Testis (tissue), 5 donors: ENCODE results near the gene PTTG2. TPM values are rescaled to one million over a fixed set of nuclear protein-coding genes. Genes with fewer than 3 reads are reported as not detected.
"Not testable (repeated sequence)": the region's sequence is repeated elsewhere in the genome, so short reads cannot be mapped to it uniquely, and the experiment has no call there.

ENCODE experiments used
- DNase-seq: peaks from one replicate; pipeline ENCODE4 v3.0.0-alpha.2; 2019
- H3K27ac ChIP-seq, 2 donors: fragments of 200-600 bp; sonication (generic); one replicate each; pipeline ENCODE4 v1.5.1; 2019
- H3K27me3 ChIP-seq: fragments of 200-600 bp; sonication (generic); one replicate; pipeline ENCODE4 v1.5.1; 2019
- H3K36me3 ChIP-seq: fragments of 200-600 bp; sonication (generic); one replicate; pipeline ENCODE4 v1.5.1; 2017; ENCODE audit warnings: low read depth; ENCODE audit errors: missing control alignments
- H3K4me1 ChIP-seq: fragments of 200-600 bp; sonication (generic); one replicate; pipeline ENCODE4 v1.5.1; 2019
- H3K4me3 ChIP-seq, 2 donors: fragments of 200-600 bp; sonication (generic); one replicate each; pipeline ENCODE4 v1.5.1; 2017 to 2019
- H3K9me3 ChIP-seq: fragments of 200-600 bp; sonication (generic); one replicate; pipeline ENCODE4 v1.5.1; 2017
- POLR2A ChIP-seq: fragments of 450-650 bp; IDR thresholded peaks from one replicate; pipeline ENCODE4 v1.6.1; 2017; ENCODE audit warnings: antibody characterized with exemption, mild to moderate bottlenecking, moderate library complexity
- WGBS, 2 donors: methylation state at CpG; one replicate each; pipeline ENCODE4 v1.1.5; 2018; 5-methylcytosine and 5-hydroxymethylcytosine counted together
- intact Hi-C: fragments of 100-400 bp; cut with DNase I; formaldehyde crosslinking; loops from one replicate; pipeline ENCODE4 v1.15.1; 2023; ENCODE audit warnings: low total_unique reads
- long read RNA-seq, 2 donors: transcript quantifications; one replicate each; lab custom pipeline, GENCODE V29; 2026
- polyA plus RNA-seq: library from polyadenylated mRNA; stranded (reverse); fragments of 350-450 nt; fragmentation: Illumina TruSeq; extraction: RNeasy Lipid Tissue Mini Kit (QIAGEN cat#74804); gene quantifications from one replicate; pipeline ENCODE4 v1.2.3, GENCODE V29; 2014; ENCODE audit warnings: low read depth, low replicate concordance; ENCODE audit not compliant: insufficient read depth
- total RNA-seq, 2 donors: library from RNA; depleted of rRNA; stranded (reverse); fragments of >200 nt; gene quantifications; one replicate each; pipeline ENCODE4 v1.2.3, GENCODE V29; 2016
- TF ChIP-seq, protein P1 (sequence below), 3 experiments: fragments of 450-650 bp in 2 of 3; fragments of 200-600 bp in 1 of 3; sonication (generic) in 1 of 3; IDR thresholded peaks; one replicate each; pipeline ENCODE4 v1.5.1; 2016 to 2019; ENCODE audit warnings: antibody characterized with exemption in 3 of 3, mild to moderate bottlenecking in 2 of 3, moderate library complexity in 1 of 3

The PTTG2 gene
- total RNA-seq (under 1 TPM in 1 of 2 donors, not detected in 1; 0.50 TPM), polyA plus RNA-seq (not detected)
- long read RNA-seq, donor 1 = 0 reads
- long read RNA-seq, donor 2 = 0 reads

DNA sequence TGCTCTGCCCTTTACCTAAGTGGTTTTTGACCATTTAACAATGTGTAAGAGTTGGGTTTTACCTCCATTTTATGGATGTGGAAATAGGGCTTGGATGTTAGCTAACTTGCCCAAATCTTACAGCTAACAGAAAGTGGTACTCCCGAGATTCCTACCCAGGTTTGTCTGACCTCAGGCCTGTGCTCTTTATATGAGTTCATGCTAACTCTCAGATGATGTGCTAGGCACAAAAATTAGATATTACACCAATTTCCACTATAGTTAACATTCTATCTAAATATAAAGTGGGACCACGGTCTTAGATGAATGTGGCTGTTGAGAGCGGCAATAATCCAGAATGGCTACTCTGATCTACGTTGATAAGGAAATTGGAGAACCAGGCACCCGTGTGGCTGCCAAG lies at the start of gene PTTG2:
Gene PTTG2, plus strand, starts transcription at position 301 of the 400 bp plus-strand sequence. Its CDS starts 37 bp downstream, at position 338.
- DNase-seq = no peak
- no peak within 1 kb of the TSS for H3K27ac ChIP-seq
- H3K9me3 ChIP-seq = no peaks in the 10 kb centered on the region
- no peaks in the 10 kb centered on the region for H3K4me1 ChIP-seq
- H3K4me3 ChIP-seq = no peak within 1 kb of the TSS
- H3K27me3 ChIP-seq = no peaks in the 10 kb centered on the region
- TF ChIP-seq, protein P1, sequence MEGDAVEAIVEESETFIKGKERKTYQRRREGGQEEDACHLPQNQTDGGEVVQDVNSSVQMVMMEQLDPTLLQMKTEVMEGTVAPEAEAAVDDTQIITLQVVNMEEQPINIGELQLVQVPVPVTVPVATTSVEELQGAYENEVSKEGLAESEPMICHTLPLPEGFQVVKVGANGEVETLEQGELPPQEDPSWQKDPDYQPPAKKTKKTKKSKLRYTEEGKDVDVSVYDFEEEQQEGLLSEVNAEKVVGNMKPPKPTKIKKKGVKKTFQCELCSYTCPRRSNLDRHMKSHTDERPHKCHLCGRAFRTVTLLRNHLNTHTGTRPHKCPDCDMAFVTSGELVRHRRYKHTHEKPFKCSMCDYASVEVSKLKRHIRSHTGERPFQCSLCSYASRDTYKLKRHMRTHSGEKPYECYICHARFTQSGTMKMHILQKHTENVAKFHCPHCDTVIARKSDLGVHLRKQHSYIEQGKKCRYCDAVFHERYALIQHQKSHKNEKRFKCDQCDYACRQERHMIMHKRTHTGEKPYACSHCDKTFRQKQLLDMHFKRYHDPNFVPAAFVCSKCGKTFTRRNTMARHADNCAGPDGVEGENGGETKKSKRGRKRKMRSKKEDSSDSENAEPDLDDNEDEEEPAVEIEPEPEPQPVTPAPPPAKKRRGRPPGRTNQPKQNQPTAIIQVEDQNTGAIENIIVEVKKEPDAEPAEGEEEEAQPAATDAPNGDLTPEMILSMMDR (IDR thresholded peaks at IDR 0.05) = no peak
- no peak for TF ChIP-seq POLR2A
- intact Hi-C loops = no loop called here
- no peaks in the 10 kb centered on the region for H3K36me3 ChIP-seq
- WGBS, 2 donors = 89 to 96% methylated on average over 5 of the region's 5 CpGs

DNA sequence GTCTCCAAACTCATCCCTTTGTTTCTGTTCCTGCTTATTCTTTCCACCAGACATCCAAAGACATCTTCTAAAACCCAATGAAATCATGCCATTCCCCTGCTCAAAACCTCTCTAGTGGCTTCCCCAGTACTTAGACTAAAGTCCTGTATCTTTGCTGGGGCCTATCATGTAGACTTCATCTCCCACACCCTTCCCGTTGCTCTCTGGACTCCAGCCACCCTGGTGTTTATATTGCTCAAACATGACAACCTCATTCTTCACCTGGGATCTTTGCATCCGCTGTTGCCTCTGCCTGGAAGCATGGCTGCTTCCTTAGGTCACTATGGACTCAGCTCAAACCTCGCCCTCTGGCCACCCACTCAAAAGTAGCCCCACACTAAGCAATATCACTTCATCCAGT lies 45.7 kb upstream of the PTTG2 start:
- TF ChIP-seq POLR2A = no peak
- TF ChIP-seq, protein P1 (IDR thresholded peaks at IDR 0.05) = no peak
- WGBS, 2 donors = 89 to 93% methylated on average over 3 of the region's 3 CpGs
- intact Hi-C loops = no loop called here

DNA sequence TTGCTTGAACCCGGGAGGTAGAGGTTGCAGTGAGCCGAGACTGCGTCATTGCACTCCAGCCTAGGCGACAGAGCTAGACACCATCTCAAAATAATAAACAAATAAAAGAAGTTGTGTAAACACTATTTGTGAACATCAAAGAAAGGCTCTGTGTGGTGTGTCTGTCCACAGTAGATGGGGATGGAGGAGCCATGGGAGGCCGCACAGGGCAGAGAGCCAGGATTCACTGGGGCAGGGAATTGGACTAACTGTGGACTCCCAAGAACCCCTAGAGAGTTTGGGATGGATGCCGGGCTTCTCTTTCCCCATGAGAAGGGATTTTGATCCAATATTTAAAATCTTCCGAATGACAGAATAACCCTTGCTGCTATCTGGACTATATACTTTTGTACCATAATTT lies 42.8 kb upstream of the PTTG2 start:
- no peaks in the 10 kb centered on the region for H3K36me3 ChIP-seq
- no peaks in the 10 kb centered on the region for H3K4me1 ChIP-seq
- no peak overlapping the region for H3K27ac ChIP-seq
- WGBS, 2 donors = 86 to 94% methylated on average over 7 of the region's 7 CpGs
- intact Hi-C loops = no loop called here
- H3K27me3 ChIP-seq = no peaks in the 10 kb centered on the region
- no peaks in the 10 kb centered on the region for H3K9me3 ChIP-seq
- TF ChIP-seq POLR2A = no peak
- TF ChIP-seq, protein P1 (IDR thresholded peaks at IDR 0.05) = no peak
- no peak overlapping the region for H3K4me3 ChIP-seq
- no peak for DNase-seq

More for the DNA sequence above, 45.7 kb upstream of the PTTG2 start:
- H3K9me3 ChIP-seq = no peaks in the 10 kb centered on the region
- H3K27me3 ChIP-seq = no peaks in the 10 kb centered on the region
- H3K4me3 ChIP-seq = no peak overlapping the region
- H3K4me1 ChIP-seq = no peaks in the 10 kb centered on the region
- H3K36me3 ChIP-seq = no peaks in the 10 kb centered on the region
- no peak overlapping the region for H3K27ac ChIP-seq
- DNase-seq = no peak

DNA sequence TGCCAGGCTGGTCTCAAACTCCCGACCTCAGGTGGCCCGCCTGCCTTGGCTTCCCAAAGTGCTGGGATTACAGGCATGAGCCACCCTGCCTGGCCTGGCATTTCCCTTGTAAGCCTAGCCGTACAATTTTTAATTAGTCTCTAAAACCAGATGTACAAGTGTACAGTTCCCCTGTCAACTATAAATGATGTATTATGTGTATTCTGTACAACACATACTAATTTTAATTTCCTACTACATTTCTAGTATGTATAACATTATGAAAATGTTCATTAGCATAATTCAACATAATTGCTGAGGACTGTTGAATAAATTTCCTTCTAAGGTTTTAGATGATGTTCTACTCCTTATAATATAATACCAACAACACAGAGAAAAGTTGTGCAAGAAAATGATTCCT lies 41.5 kb upstream of the PTTG2 start:
- H3K27ac ChIP-seq = no peak overlapping the region
- no peaks in the 10 kb centered on the region for H3K4me1 ChIP-seq
- intact Hi-C loops = no loop called here
- 90 to 95% methylated on average over 3 of the region's 3 CpGs for WGBS, 2 donors
- no peaks in the 10 kb centered on the region for H3K9me3 ChIP-seq
- TF ChIP-seq POLR2A = no peak
- TF ChIP-seq, protein P1 (IDR thresholded peaks at IDR 0.05) = no peak
- no peaks in the 10 kb centered on the region for H3K36me3 ChIP-seq
- no peak overlapping the region for H3K4me3 ChIP-seq
- no peaks in the 10 kb centered on the region for H3K27me3 ChIP-seq
- DNase-seq = no peak

DNA sequence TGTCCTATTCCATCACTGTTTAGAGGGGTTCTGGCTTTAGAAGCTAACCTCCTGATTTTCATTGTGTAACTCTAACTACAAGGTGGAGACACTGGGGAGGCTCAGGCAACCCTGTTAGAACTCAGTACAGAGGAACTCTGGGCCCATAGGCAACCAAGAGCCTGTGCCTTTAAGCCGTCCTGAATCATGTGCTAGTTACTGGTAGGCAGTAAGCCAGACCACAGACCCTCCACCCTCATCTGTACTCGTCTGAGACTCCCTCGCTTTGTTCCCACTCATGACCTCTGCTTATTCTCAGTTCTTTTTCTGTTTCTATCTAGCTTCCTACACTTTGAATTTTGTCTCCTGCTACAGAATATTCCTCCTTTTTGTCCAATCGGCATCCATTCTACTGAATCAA lies 37.9 kb upstream of the PTTG2 start:
- DNase-seq = no peak
- Histone ChIP-seq H3K4me3 (no peak overlapping the region), H3K9me3 (no peaks in the 10 kb centered on the region), H3K27ac (no peak overlapping the region), H3K4me1 (no peaks in the 10 kb centered on the region), H3K27me3 (no peaks in the 10 kb centered on the region), H3K36me3 (no peaks in the 10 kb centered on the region)
- TF ChIP-seq POLR2A = no peak
- TF ChIP-seq, protein P1 (IDR thresholded peaks at IDR 0.05) = no peak
- 58 to 60% methylated on average over 4 of the region's 4 CpGs for WGBS, 2 donors
- intact Hi-C loops = no loop called here

DNA sequence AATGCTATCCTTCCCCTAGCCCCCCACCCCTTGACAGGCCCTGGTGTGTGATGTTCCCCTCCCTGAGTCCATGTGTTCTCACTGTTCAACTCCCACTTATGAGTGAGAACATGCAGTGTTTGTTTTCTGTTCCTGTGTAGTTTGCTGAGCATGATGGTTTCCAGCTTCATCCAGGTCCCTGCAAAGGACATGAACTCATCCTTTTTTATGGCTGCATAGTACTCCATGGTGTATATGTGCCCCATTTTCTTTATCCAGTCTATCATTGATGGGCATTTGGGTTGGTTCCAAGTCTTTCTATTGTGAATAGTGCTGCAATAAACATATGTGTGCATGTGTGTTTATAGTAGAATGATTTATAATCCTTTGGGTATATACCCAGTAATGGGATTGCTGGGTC lies 37.1 kb upstream of the PTTG2 start:
- H3K27ac ChIP-seq, H3K4me3 ChIP-seq, DNase-seq, intact Hi-C loops, H3K36me3 ChIP-seq, H3K9me3 ChIP-seq, H3K4me1 ChIP-seq, H3K27me3 ChIP-seq: not testable (repeated sequence)
